Smooth muscle cell (in vitro differentiated cells): ENCODE data around the gene MTA1. TPM values are rescaled to one million over a fixed set of nuclear protein-coding genes. Genes with fewer than 3 reads are reported as not detected.

Experiments
- DNase-seq: peaks from one replicate; lab custom pipeline; 2025; ENCODE audit not compliant: unreplicated experiment; lab: John Stamatoyannopoulos, UW
- H2AFZ ChIP-seq: fragments of 200-600 bp; sonication (generic); 2 replicates; pipeline ENCODE4 v1.6.0; 2016; ENCODE audit warnings: antibody characterized with exemption, low read depth, mild to moderate bottlenecking
- H3F3A ChIP-seq: fragments of 200-600 bp; sonication (generic); 2 replicates; pipeline ENCODE4 v1.6.0; 2017; ENCODE audit warnings: antibody characterized with exemption, low read depth
- H3K27ac ChIP-seq: fragments of 200-600 bp; sonication (generic); 2 replicates; pipeline ENCODE4 v1.5.1; 2016; ENCODE audit warnings: low read depth, mild to moderate bottlenecking
- H3K27me3 ChIP-seq: fragments of 200-600 bp; sonication (generic); 2 replicates; pipeline ENCODE4 v1.6.1; 2016; ENCODE audit warnings: low read depth, mild to moderate bottlenecking
- H3K36me3 ChIP-seq: fragments of 200-600 bp; sonication (generic); 2 replicates; pipeline ENCODE4 v1.5.1; 2016; ENCODE audit warnings: low read depth
- H3K4me1 ChIP-seq: fragments of 200-600 bp; sonication (generic); 2 replicates; pipeline ENCODE4 v1.5.1; 2016; ENCODE audit warnings: low read depth
- H3K4me2 ChIP-seq: fragments of 200-600 bp; sonication (generic); 2 replicates; pipeline ENCODE4 v1.6.0; 2016; ENCODE audit warnings: mild to moderate bottlenecking
- H3K4me3 ChIP-seq: fragments of 200-600 bp; sonication (generic); 2 replicates; pipeline ENCODE4 v1.5.1; 2016; ENCODE audit warnings: mild to moderate bottlenecking
- H3K79me2 ChIP-seq: fragments of 200-600 bp; sonication (generic); 2 replicates; pipeline ENCODE4 v1.6.0; 2016; ENCODE audit warnings: low read depth, mild to moderate bottlenecking
- H3K9ac ChIP-seq: fragments of 200-600 bp; sonication (generic); 2 replicates; pipeline ENCODE4 v1.6.0; 2016; ENCODE audit warnings: low read depth
- H3K9me3 ChIP-seq: fragments of 200-600 bp; sonication (generic); replicated peaks from 2 replicates; pipeline ENCODE4 v1.5.1; 2016; ENCODE audit warnings: low read depth
- H4K20me1 ChIP-seq: fragments of 200-600 bp; sonication (generic); 2 replicates; pipeline ENCODE4 v1.6.0; 2016; ENCODE audit warnings: low read depth
- WGBS: methylation state at CpG from one replicate; pipeline ENCODE4 v1.1.7; 2016; ENCODE audit warnings: low lambda C conversion rate; 5-methylcytosine and 5-hydroxymethylcytosine counted together
- polyA plus RNA-seq: library from polyadenylated mRNA; unstranded; fragments of >200 nt; fragmentation: Nextera tagmentation; extraction: Ambion mirVana; gene quantifications from 2 replicates; pipeline ENCODE4 v1.2.1, GENCODE V29; 2016
- total RNA-seq: library from RNA; depleted of rRNA; stranded (reverse); fragments of >200 nt; gene quantifications from 2 replicates; pipeline ENCODE4 v1.2.3, GENCODE V29; 2014
- TF ChIP-seq, protein P1 (sequence below): fragments of 200-600 bp; sonication (generic); IDR thresholded peaks from 2 replicates; pipeline ENCODE4 v1.5.1; 2017; ENCODE audit warnings: borderline replicate concordance, mild to moderate bottlenecking, antibody characterized with exemption; ENCODE audit not compliant: insufficient read depth, poor library complexity, severe bottlenecking

MTA1 gene
- total and polyA plus RNA-seq, 2 experiments from 2014 or later = 41.3 to 48.7 TPM

DNA sequence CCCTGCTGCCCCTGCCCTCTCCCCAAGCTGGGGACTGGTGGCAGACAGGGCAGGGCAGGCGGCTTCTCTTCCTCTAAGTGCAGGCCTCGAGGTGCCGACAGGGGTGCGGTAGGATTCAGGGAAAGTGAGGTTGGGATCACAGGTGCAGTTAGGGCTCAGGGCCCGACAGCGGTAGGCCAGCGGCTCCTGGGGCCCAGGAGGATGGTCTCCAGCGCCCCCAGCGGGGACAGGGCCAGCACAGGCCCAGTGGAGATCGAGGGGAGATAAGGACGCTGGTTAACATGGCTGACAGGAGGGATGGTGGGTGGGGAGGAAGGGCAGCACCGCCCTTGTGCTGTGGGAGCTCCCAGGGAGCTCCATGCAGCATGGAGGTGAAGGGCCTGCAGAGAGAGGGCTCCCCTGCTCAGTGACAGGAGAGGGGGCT lies 66.1 kb downstream of the MTA1 start:
- 35% methylated on average over 10 of the region's 12 CpGs for WGBS
- TF ChIP-seq, protein P1, sequence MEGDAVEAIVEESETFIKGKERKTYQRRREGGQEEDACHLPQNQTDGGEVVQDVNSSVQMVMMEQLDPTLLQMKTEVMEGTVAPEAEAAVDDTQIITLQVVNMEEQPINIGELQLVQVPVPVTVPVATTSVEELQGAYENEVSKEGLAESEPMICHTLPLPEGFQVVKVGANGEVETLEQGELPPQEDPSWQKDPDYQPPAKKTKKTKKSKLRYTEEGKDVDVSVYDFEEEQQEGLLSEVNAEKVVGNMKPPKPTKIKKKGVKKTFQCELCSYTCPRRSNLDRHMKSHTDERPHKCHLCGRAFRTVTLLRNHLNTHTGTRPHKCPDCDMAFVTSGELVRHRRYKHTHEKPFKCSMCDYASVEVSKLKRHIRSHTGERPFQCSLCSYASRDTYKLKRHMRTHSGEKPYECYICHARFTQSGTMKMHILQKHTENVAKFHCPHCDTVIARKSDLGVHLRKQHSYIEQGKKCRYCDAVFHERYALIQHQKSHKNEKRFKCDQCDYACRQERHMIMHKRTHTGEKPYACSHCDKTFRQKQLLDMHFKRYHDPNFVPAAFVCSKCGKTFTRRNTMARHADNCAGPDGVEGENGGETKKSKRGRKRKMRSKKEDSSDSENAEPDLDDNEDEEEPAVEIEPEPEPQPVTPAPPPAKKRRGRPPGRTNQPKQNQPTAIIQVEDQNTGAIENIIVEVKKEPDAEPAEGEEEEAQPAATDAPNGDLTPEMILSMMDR = peak; percentile 21
- Histone ChIP-seq H3K36me3 (no peaks in the 10 kb centered on the region), H3K4me1 (peaks cover 13% of the 10 kb centered on the region), H4K20me1 (no peaks in the 10 kb centered on the region), H3K79me2 (no peaks in the 10 kb centered on the region), H3K4me2 (no peak overlapping the region), H3K9ac (no peak overlapping the region), H3K27ac (no peak overlapping the region), H3K9me3 (no peaks in the 10 kb centered on the region), H3F3A (no peaks in the 10 kb centered on the region), H3K27me3 (peaks cover 11% of the 10 kb centered on the region), H3K4me3 (no peak overlapping the region), H2AFZ (no peak overlapping the region)
- DNase-seq = no peak

DNA sequence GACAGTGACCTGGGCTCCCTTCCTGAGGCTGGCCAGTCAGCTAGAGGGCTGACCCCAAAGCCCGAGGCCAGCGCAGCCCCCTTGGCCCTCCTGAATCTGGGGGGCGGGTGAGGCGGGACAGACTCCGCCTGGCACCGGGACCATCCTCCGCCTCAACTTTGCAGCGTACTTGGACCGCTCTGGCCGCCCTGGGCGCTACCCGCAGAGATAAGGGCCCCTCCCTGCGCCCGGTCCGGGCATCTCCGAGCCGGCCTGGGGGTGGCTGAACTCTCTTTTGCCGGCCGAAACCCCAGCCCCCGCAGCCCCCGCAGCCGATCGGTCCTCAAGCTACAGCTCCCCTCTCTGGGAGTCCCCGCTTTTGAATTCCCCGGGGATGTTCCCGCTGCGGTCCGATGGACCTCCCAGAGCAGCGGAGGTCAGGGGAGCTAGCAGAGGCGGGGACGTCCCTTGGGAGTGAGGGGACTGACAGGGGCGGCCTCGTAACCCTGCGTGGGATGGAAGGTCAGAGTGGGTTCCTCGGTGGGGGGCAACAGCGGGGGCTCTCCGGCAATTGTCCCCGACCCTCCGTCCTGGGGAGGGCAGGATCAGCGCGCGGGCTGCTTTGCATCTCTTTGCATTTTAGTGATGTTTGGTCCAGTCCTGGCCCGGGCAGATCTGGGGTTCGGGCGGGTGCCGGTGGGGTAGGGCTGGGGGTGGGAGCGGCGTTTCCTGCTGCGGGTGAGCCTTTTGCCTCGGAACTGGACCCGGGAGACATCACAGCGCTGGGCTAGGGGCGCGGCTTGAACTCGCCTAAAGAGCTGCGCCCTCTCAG lies 66.7 kb downstream of the MTA1 start, which contains the start of gene CRIP1:
TSS of gene CRIP1 (plus strand) at position 724 of the 811 bp plus-strand sequence. CDS start 374 bp downstream, outside the sequence.
- H3K4me2 ChIP-seq = peak within 1 kb of the TSS; percentile 69
- H3K9ac ChIP-seq = no peak within 1 kb of the TSS
- 53% methylated on average over 34 of the region's 56 CpGs for WGBS
- no peaks in the 10 kb centered on the region for H3F3A ChIP-seq
- TF ChIP-seq, protein P1 = no peak
- peak within 1 kb of the TSS; percentile 30 for H3K4me3 ChIP-seq
- H3K9me3 ChIP-seq = no peaks in the 10 kb centered on the region
- H3K4me1 ChIP-seq = peaks cover 9% of the 10 kb centered on the region
- H3K27me3 ChIP-seq = peaks cover 11% of the 10 kb centered on the region
- DNase-seq = no peak
- no peak within 1 kb of the TSS for H3K27ac ChIP-seq
- H3K36me3 ChIP-seq = no peaks in the 10 kb centered on the region
- H2AFZ ChIP-seq = no peak within 1 kb of the TSS
- no peaks in the 10 kb centered on the region for H4K20me1 ChIP-seq
- no peaks in the 10 kb centered on the region for H3K79me2 ChIP-seq

DNA sequence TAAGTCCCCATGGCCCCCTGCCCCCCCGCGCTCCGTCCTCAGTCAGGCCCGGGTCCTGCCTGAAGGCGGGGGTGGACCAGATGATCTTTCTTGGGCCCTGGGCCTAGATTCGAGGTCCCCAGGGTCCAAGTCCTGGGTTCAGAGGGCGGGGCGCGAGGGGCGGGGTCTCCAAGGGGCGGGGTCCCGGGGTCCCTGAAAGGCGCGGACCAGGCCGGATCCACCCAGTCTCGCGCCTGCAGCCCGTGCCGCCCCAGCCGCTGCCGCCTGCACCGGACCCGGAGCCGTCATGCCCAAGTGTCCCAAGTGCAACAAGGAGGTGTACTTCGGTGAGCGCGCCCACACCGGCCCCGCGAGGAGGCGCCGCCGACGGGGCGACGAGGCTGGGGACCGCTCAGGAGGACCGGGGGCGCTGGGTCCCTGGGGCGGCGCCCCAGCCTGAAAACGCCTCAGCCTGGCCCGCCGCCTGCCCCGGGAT lies 67.4 kb downstream of the MTA1 start:
- Histone ChIP-seq H3K27me3 (peaks cover 11% of the 10 kb centered on the region), H3K36me3 (no peaks in the 10 kb centered on the region), H3K9ac (no peak overlapping the region), H3K79me2 (no peaks in the 10 kb centered on the region), H3K4me3 (peak overlapping the region; percentile 30), H4K20me1 (no peaks in the 10 kb centered on the region), H3K4me2 (peak overlapping the region; percentile 69), H3F3A (no peaks in the 10 kb centered on the region), H3K27ac (no peak overlapping the region), H2AFZ (no peak overlapping the region), H3K4me1 (peaks cover 6% of the 10 kb centered on the region), H3K9me3 (no peaks in the 10 kb centered on the region)
- WGBS = 32% methylated on average over 5 of the region's 45 CpGs
- DNase-seq = no peak
- TF ChIP-seq, protein P1 = no peak
